HT-29 (cell line): ENCODE results near the gene OSR1. TPM values are rescaled to one million over a fixed set of nuclear protein-coding genes. Genes with fewer than 3 reads are reported as not detected.
"Not testable (repeated sequence)": the region's sequence is repeated elsewhere in the genome, so short reads cannot be mapped to it uniquely, and the experiment has no call there.

ENCODE experiments used
- DNase-seq: peaks from one replicate; pipeline ENCODE4 v3.0.0-alpha.2; 2015; ENCODE audit warnings: low spot score
- small RNA-seq: library from RNA; depleted of rRNA; stranded (forward); fragments of <200 nt; gene quantifications from one replicate; pipeline ENCODE3, GENCODE V24; 2014
- total RNA-seq: library from RNA; depleted of rRNA; stranded (reverse); fragments of >200 nt; shearing (Covaris generic); gene quantifications from 2 replicates; pipeline ENCODE4 v1.2.3, GENCODE V29; 2014

Gene OSR1
- total RNA-seq, 1 experiment from 2014 or later: 8.0 TPM

DNA sequence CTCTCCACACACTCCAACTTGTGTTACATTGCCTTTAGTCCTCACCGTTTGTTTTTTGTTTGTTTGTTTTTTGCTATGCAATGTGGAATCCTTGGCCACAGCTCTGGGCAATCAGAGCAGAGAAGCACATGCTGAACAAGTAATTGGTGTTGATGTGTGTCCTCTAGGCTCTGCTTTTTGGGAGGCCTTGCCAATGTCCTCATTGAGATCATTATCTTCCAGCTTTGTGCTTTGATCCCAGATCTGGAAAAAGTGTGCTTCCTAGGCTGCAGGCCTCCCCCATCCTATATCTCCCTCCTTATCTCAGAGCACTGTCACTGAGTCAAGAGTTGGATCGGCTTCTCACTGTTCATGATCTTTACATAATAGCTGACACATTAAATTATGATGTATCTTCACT lies 25.9 kb downstream of the OSR1 start:
- DNase-seq: no peak

DNA sequence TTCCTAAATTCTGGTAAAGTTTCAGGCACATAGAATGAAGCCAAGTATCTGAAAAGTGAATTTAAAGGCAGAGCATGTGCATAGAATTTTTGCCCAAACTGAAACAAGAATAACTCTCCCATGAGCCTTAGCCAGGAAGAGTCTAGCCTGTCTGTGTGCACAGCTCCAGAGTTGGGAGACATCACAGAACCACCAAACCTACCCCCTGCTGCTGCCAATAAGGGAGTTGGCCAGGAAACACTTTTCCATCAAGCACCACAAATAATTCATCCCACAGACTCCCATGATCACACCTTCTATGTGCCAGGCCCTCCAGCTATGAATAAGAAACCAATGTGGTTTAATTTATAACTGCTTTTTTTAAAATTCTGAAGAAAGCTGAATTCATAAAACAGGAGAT lies 27.0 kb downstream of the OSR1 start:
- DNase-seq: no peak

GRCh38 chr2:19330436-19330835 lies 28.0 kb downstream of the OSR1 start:
- no peak for DNase-seq

DNA sequence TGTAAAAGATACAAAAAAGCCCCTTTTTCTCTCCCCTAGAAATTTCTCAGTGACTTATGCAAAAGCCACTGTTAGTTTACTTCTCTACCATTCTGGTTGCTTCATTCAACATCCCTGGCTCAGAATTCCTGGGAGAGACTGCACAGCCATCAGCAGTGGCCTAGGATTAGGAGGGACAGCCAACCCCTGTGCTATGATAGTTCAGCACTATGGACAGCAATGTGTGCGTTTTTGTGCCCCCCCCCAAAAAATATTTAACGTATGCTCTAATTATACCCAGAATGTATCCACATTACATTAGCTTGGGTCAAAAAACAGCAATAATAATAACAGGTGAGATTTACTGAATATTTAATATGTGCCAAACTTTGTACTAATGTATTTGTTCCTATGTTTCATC lies 29.0 kb downstream of the OSR1 start:
- no peak for DNase-seq

GRCh38 chr2:19327496-19327895 lies 30.9 kb downstream of the OSR1 start:
- DNase-seq: no peak

GRCh38 chr2:19321946-19322345 lies 36.5 kb downstream of the OSR1 start:
- no peak for DNase-seq

DNA sequence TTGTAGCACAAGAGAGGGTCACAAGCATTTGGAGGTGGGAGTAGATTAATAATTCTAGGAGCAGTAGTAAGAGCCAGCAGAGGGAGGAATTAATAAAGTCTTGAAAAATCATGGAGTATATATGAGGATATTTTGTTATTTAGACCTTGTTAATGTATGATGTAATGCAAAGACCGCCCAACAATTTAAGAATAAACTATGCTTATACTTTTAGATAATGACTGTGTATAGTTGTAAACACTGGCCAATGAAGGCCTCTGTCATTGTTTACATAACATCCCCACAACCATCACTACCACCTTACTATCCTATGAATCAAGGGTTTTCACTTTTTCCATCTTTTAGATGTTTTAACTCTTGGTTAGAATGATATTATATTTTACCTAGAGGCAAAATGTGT lies 37.6 kb downstream of the OSR1 start:
- no peak for DNase-seq

GRCh38 chr2:19319698-19320097 lies 38.7 kb downstream of the OSR1 start:
- DNase-seq: no peak

DNA sequence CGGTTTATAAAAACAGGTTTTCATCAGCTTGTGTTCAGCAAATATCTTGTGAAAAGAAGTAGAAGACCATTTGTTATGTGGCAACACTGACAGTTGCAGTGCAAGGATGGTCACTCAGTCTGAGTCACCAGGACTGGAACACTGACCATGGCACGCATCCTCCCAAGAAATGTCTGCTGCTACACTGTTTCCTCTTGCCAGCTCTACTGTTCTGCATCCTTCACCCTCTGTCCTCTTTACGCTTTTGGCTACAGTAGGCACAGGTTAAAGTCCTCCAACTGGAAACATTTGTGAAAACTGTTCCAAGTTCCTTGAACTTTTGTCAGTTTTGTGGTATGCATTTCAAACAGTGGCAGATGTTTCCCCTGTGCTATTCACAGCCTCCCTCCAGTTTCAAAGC lies 39.4 kb downstream of the OSR1 start:
- DNase-seq: no peak

- no peak for DNase-seq
Observed at GRCh38 chr2:19313553-19313952, 44.9 kb downstream of the OSR1 start.

- DNase-seq: peak; percentile 71
Observed at GRCh38 chr2:19312949-19313348, 45.5 kb downstream of the OSR1 start.

DNA sequence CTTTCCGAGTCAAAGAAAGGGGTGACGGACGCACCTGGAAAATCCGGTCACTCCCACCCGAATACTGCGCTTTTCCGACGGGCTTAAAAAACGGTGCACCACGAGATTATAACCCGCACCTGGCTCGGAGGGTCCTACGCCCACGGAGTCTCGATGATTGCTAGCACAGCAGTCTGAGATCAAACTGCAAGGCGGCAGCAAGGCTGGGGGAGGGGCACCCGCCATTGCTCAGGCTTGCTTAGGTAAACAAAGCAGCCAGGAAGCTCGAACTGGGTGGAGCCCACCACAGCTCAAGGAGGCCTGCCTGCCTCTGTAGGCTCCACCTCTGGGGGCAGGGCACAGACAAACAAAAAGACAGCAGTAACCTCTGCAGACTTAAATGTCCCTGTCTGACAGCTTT lies 52.4 kb downstream of the OSR1 start:
- DNase-seq: not testable (repeated sequence)

DNA sequence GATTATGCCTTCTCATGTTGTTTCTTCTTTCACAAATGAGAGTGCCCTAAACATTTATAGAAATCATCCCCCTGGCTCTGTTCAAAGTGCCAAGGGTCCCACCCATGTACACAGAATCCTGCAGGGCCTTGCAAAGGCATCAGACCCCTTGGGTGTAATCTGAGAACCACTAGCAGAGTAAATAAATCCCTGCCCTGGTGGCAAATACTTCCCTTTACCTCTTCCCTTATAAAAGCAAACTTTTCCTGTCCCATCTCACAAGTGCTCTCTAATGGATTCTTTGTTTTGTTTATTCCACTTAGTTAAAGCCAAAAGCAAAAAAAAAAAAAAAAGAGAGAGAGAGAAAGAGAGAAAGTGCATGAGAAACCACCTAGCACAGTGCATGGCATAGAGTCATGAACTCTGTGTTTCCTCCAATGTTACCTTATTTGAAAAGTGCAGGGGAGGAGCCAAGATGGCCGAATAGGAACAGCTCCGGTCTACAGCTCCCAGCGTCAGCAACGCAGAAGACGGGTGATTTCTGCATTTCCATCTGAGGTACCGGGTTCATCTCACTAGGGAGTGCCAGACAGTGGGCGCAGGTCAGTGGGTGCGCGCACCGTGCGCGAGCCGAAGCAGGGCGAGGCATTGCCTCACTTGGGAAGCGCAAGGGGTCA lies 52.9 kb downstream of the OSR1 start:
- DNase-seq: peak; percentile 41

DNA sequence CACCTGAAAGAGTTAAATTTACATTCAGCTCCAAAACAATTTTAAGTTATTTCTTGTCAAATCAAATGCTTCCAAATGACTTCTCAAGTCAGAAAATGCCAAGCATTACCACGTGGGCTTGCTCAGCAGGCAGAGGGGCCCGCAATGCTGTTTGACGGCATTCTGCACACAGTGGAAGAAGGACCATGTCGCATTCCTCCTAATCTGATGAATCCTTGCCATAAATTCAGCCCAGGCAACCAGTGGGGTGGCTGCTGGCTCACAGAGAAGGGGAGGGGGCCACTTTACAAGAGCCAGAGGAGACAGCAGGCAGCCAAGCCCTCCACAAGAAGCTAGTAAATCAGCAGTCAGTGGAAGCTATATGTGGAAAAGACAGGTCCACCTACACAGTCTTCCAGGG lies 56.7 kb downstream of the OSR1 start:
- no peak for DNase-seq

Small RNA genes lying within 50 kb of the gene (small RNA-seq; reads per million reads assigned to genes)
- not detected for gene MIR4757
